Activated naive CD4-positive, alpha-beta T cell treated with anti-CD3 and anti-CD28 coated beads, Interleukin-2, amount 50 U/mL, for 72 hours (primary cell): ENCODE measurements around the gene C16orf89. TPM values are rescaled to one million over a fixed set of nuclear protein-coding genes. Genes with fewer than 3 reads are reported as not detected.

ENCODE experiments used
- ATAC-seq, 2 donors: fragments of 150-1000 bp; cut with Tn5 transposase; 2 replicates each; pipeline ENCODE4 v1.10.0; 2021; ENCODE audit warnings: mild to moderate bottlenecking in 2 of 2, moderate library complexity in 2 of 2
- DNase-seq, 2 donors: peaks; one replicate each; pipeline ENCODE4 v3.0.0; 2021 to 2022; ENCODE audit warnings: low spot score in 2 of 2
- H3K27ac Mint-ChIP-seq, 2 donors: one replicate each; pipeline ENCODE4 v1.8.0; 2022; ENCODE audit warnings: mild to moderate bottlenecking in 2 of 2, mixed read lengths in 2 of 2
- H3K36me3 Mint-ChIP-seq, 2 donors: one replicate each; pipeline ENCODE4 v1.8.0; 2022; ENCODE audit warnings: mixed read lengths in 2 of 2
- H3K9me3 Mint-ChIP-seq, 2 donors: one replicate each; pipeline ENCODE4 v1.8.0; 2022; ENCODE audit warnings: mixed read lengths in 2 of 2
- total RNA-seq, 2 donors: library from RNA; stranded (reverse); gene quantifications; one replicate each; pipeline ENCODE4 v1.2.3, GENCODE V29; 2022

Gene C16orf89
- total RNA-seq, 2 donors from 2014 or later = not detected

GRCh38 chr16:5027086-5027485 lies 38.7 kb downstream of the C16orf89 start:
- H3K9me3 Mint-ChIP-seq = no peaks in the 10 kb centered on the region
- H3K36me3 Mint-ChIP-seq = no peaks in the 10 kb centered on the region
- no peak for ATAC-seq
- peak overlapping the region in 1 of 2 donors; percentile 82 for H3K27ac Mint-ChIP-seq
- DNase-seq = no peak

- no peak for DNase-seq
- H3K27ac Mint-ChIP-seq = peak overlapping the region in 1 of 2 donors; percentile 82
- H3K36me3 Mint-ChIP-seq = no peaks in the 10 kb centered on the region
- ATAC-seq = no peak
- H3K9me3 Mint-ChIP-seq = no peaks in the 10 kb centered on the region
These were observed 39.1 kb downstream of the C16orf89 start for GRCh38 chr16:5026664-5027063.

GRCh38 chr16:5025171-5025632 lies 40.6 kb downstream of the C16orf89 start:
- DNase-seq (no peak), ATAC-seq (no peak)
- no peak overlapping the region for H3K27ac Mint-ChIP-seq

GRCh38 chr16:5024632-5025031 lies 41.1 kb downstream of the C16orf89 start:
- no peak for DNase-seq
- H3K27ac Mint-ChIP-seq = no peak overlapping the region
- H3K36me3 Mint-ChIP-seq = no peaks in the 10 kb centered on the region
- peak in 1 of 2 donors; percentile 25 for ATAC-seq
- H3K9me3 Mint-ChIP-seq = no peaks in the 10 kb centered on the region

More at GRCh38 chr16:5025171-5025632, 40.6 kb downstream of the C16orf89 start:
- Mint-ChIP-seq H3K9me3 (no peaks in the 10 kb centered on the region), H3K36me3 (no peaks in the 10 kb centered on the region)

GRCh38 chr16:5022521-5022920 lies 43.2 kb downstream of the C16orf89 start:
- DNase-seq (no peak), ATAC-seq (no peak)
- Mint-ChIP-seq H3K9me3 (no peaks in the 10 kb centered on the region), H3K36me3 (no peaks in the 10 kb centered on the region), H3K27ac (no peak overlapping the region)

GRCh38 chr16:5020551-5020950 lies 45.2 kb downstream of the C16orf89 start:
- Mint-ChIP-seq H3K36me3 (no peaks in the 10 kb centered on the region), H3K27ac (no peak overlapping the region), H3K9me3 (no peaks in the 10 kb centered on the region)
- DNase-seq = no peak
- ATAC-seq = no peak

GRCh38 chr16:5019775-5020174 lies 46.0 kb downstream of the C16orf89 start:
- ATAC-seq (no peak), DNase-seq (no peak)
- Mint-ChIP-seq H3K9me3 (no peaks in the 10 kb centered on the region), H3K36me3 (no peaks in the 10 kb centered on the region), H3K27ac (no peak overlapping the region)

- Mint-ChIP-seq H3K36me3 (no peaks in the 10 kb centered on the region), H3K27ac (no peak overlapping the region), H3K9me3 (no peaks in the 10 kb centered on the region)
- DNase-seq (no peak), ATAC-seq (no peak)
These were observed 47.0 kb downstream of the C16orf89 start for GRCh38 chr16:5018793-5019192.

GRCh38 chr16:5017678-5017969 lies 48.1 kb downstream of the C16orf89 start:
- no peak for ATAC-seq
- H3K9me3 Mint-ChIP-seq = no peaks in the 10 kb centered on the region
- DNase-seq = no peak
- no peak overlapping the region for H3K27ac Mint-ChIP-seq
- H3K36me3 Mint-ChIP-seq = no peaks in the 10 kb centered on the region

GRCh38 chr16:5016967-5017677 lies 48.6 kb downstream of the C16orf89 start:
- no peaks in the 10 kb centered on the region for H3K9me3 Mint-ChIP-seq
- no peak overlapping the region for H3K27ac Mint-ChIP-seq
- ATAC-seq = no peak
- no peaks in the 10 kb centered on the region for H3K36me3 Mint-ChIP-seq
- no peak for DNase-seq

- Mint-ChIP-seq H3K36me3 (no peaks in the 10 kb centered on the region), H3K27ac (no peak overlapping the region)
- no peak for DNase-seq
These were observed 49.9 kb downstream of the C16orf89 start for GRCh38 chr16:5015887-5016286.

GRCh38 chr16:5015351-5015750 lies 50.4 kb downstream of the C16orf89 start:
- Mint-ChIP-seq H3K36me3 (no peaks in the 10 kb centered on the region), H3K27ac (no peak overlapping the region), H3K9me3 (no peaks in the 10 kb centered on the region)
- ATAC-seq (peak in 1 of 2 donors; percentile 32), DNase-seq (no peak)

More at GRCh38 chr16:5015887-5016286, 49.9 kb downstream of the C16orf89 start:
- ATAC-seq = no peak
- no peaks in the 10 kb centered on the region for H3K9me3 Mint-ChIP-seq

GRCh38 chr16:5012887-5013286 lies 52.9 kb downstream of the C16orf89 start:
- no peaks in the 10 kb centered on the region for H3K36me3 Mint-ChIP-seq
- ATAC-seq (no peak), DNase-seq (no peak)

GRCh38 chr16:5011637-5012036 lies 54.1 kb downstream of the C16orf89 start:
- Mint-ChIP-seq H3K27ac (no peak overlapping the region), H3K9me3 (no peaks in the 10 kb centered on the region), H3K36me3 (no peaks in the 10 kb centered on the region)
- ATAC-seq (no peak), DNase-seq (no peak)

More at GRCh38 chr16:5012887-5013286, 52.9 kb downstream of the C16orf89 start:
- H3K9me3 Mint-ChIP-seq = no peaks in the 10 kb centered on the region
- no peak overlapping the region for H3K27ac Mint-ChIP-seq

GRCh38 chr16:5010576-5011329 lies 55.0 kb downstream of the C16orf89 start:
- H3K9me3 Mint-ChIP-seq = no peaks in the 10 kb centered on the region
- no peak for DNase-seq
- no peak for ATAC-seq
- H3K36me3 Mint-ChIP-seq = no peaks in the 10 kb centered on the region
- no peak overlapping the region for H3K27ac Mint-ChIP-seq

GRCh38 chr16:5008311-5008731 lies 57.4 kb downstream of the C16orf89 start:
- ATAC-seq (no peak), DNase-seq (no peak)
- H3K27ac Mint-ChIP-seq = no peak overlapping the region
- H3K9me3 Mint-ChIP-seq = no peaks in the 10 kb centered on the region
- H3K36me3 Mint-ChIP-seq = no peaks in the 10 kb centered on the region

GRCh38 chr16:5007256-5007655 lies 58.5 kb downstream of the C16orf89 start:
- DNase-seq (no peak), ATAC-seq (no peak)
- no peaks in the 10 kb centered on the region for H3K36me3 Mint-ChIP-seq
- no peak overlapping the region for H3K27ac Mint-ChIP-seq
- H3K9me3 Mint-ChIP-seq = no peaks in the 10 kb centered on the region
